NCI-H1105 treated with DMSO at 0.1 percent for 48 hours (cell line): ENCODE measurements around the gene SMARCE1.

Source experiments
- DNase-seq: peaks from one replicate; lab custom pipeline; 2025; lab: John Stamatoyannopoulos, UW

The SMARCE1 gene

GRCh38 chr17:40579471-40579870, 68.1 kb downstream of the SMARCE1 start:
- no peak for DNase-seq

- no peak for DNase-seq
Observed at GRCh38 chr17:40577611-40578065, 70.0 kb downstream of the SMARCE1 start.

GRCh38 chr17:40576113-40576740, 71.4 kb downstream of the SMARCE1 start:
- no peak for DNase-seq
